Smooth muscle cell (in vitro differentiated cells): ENCODE measurements around the gene BACE1. TPM values are rescaled to one million over a fixed set of nuclear protein-coding genes. Genes with fewer than 3 reads are reported as not detected.
"Not testable (repeated sequence)": the region's sequence is repeated elsewhere in the genome, so short reads cannot be mapped to it uniquely, and the experiment has no call there.

Source experiments
- DNase-seq: peaks from one replicate; lab custom pipeline; 2025; ENCODE audit not compliant: unreplicated experiment; lab: John Stamatoyannopoulos, UW
- H2AFZ ChIP-seq: fragments of 200-600 bp; sonication (generic); 2 replicates; pipeline ENCODE4 v1.6.0; 2016; ENCODE audit warnings: antibody characterized with exemption, low read depth, mild to moderate bottlenecking
- H3F3A ChIP-seq: fragments of 200-600 bp; sonication (generic); 2 replicates; pipeline ENCODE4 v1.6.0; 2017; ENCODE audit warnings: antibody characterized with exemption, low read depth
- H3K27ac ChIP-seq: fragments of 200-600 bp; sonication (generic); 2 replicates; pipeline ENCODE4 v1.5.1; 2016; ENCODE audit warnings: low read depth, mild to moderate bottlenecking
- H3K27me3 ChIP-seq: fragments of 200-600 bp; sonication (generic); 2 replicates; pipeline ENCODE4 v1.6.1; 2016; ENCODE audit warnings: low read depth, mild to moderate bottlenecking
- H3K36me3 ChIP-seq: fragments of 200-600 bp; sonication (generic); 2 replicates; pipeline ENCODE4 v1.5.1; 2016; ENCODE audit warnings: low read depth
- H3K4me1 ChIP-seq: fragments of 200-600 bp; sonication (generic); 2 replicates; pipeline ENCODE4 v1.5.1; 2016; ENCODE audit warnings: low read depth
- H3K4me2 ChIP-seq: fragments of 200-600 bp; sonication (generic); 2 replicates; pipeline ENCODE4 v1.6.0; 2016; ENCODE audit warnings: mild to moderate bottlenecking
- H3K4me3 ChIP-seq: fragments of 200-600 bp; sonication (generic); 2 replicates; pipeline ENCODE4 v1.5.1; 2016; ENCODE audit warnings: mild to moderate bottlenecking
- H3K79me2 ChIP-seq: fragments of 200-600 bp; sonication (generic); 2 replicates; pipeline ENCODE4 v1.6.0; 2016; ENCODE audit warnings: low read depth, mild to moderate bottlenecking
- H3K9ac ChIP-seq: fragments of 200-600 bp; sonication (generic); 2 replicates; pipeline ENCODE4 v1.6.0; 2016; ENCODE audit warnings: low read depth
- H3K9me3 ChIP-seq: fragments of 200-600 bp; sonication (generic); replicated peaks from 2 replicates; pipeline ENCODE4 v1.5.1; 2016; ENCODE audit warnings: low read depth
- H4K20me1 ChIP-seq: fragments of 200-600 bp; sonication (generic); 2 replicates; pipeline ENCODE4 v1.6.0; 2016; ENCODE audit warnings: low read depth
- CTCF ChIP-seq: fragments of 200-600 bp; sonication (generic); IDR thresholded peaks from 2 replicates; pipeline ENCODE4 v1.5.1; 2017; ENCODE audit warnings: borderline replicate concordance, mild to moderate bottlenecking, antibody characterized with exemption; ENCODE audit not compliant: insufficient read depth, poor library complexity, severe bottlenecking
- WGBS: methylation state at CpG from one replicate; pipeline ENCODE4 v1.1.7; 2016; ENCODE audit warnings: low lambda C conversion rate; 5-methylcytosine and 5-hydroxymethylcytosine counted together
- polyA plus RNA-seq: library from polyadenylated mRNA; unstranded; fragments of >200 nt; fragmentation: Nextera tagmentation; extraction: Ambion mirVana; gene quantifications from 2 replicates; pipeline ENCODE4 v1.2.1, GENCODE V29; 2016
- total RNA-seq: library from RNA; depleted of rRNA; stranded (reverse); fragments of >200 nt; gene quantifications from 2 replicates; pipeline ENCODE4 v1.2.3, GENCODE V29; 2014

BACE1 gene
- total and polyA plus RNA-seq, 2 experiments from 2014 or later: 17.5 to 32.4 TPM

GRCh38 chr11:117273550-117274289 lies 42.3 kb downstream of the BACE1 start:
- peaks cover 5% of the 10 kb centered on the region for H3K4me1 ChIP-seq
- no peaks in the 10 kb centered on the region for H3K27me3 ChIP-seq
- DNase-seq: no peak
- H3F3A ChIP-seq: peaks cover 10% of the 10 kb centered on the region
- H3K9me3 ChIP-seq: no peaks in the 10 kb centered on the region
- no peak overlapping the region for H2AFZ ChIP-seq
- no peaks in the 10 kb centered on the region for H3K36me3 ChIP-seq
- H3K9ac ChIP-seq: no peak overlapping the region
- 34% methylated on average over 9 of the region's 9 CpGs for WGBS
- no peak for TF ChIP-seq CTCF
- peak overlapping the region; percentile 74 for H3K27ac ChIP-seq
- no peaks in the 10 kb centered on the region for H3K79me2 ChIP-seq
- no peaks in the 10 kb centered on the region for H4K20me1 ChIP-seq
- H3K4me2 ChIP-seq: peak overlapping the region; percentile 56
- H3K4me3 ChIP-seq: no peak overlapping the region

- not testable (repeated sequence) for H3K27ac ChIP-seq, H3K9ac ChIP-seq, H2AFZ ChIP-seq, DNase-seq, H3K79me2 ChIP-seq, H3K9me3 ChIP-seq, H3K27me3 ChIP-seq, H3K36me3 ChIP-seq, H3K4me1 ChIP-seq, H3F3A ChIP-seq, H3K4me2 ChIP-seq, H4K20me1 ChIP-seq, H3K4me3 ChIP-seq
- WGBS: 97% methylated on average over 5 of the region's 5 CpGs
These were observed 43.9 kb downstream of the BACE1 start for GRCh38 chr11:117272175-117272574.

DNA sequence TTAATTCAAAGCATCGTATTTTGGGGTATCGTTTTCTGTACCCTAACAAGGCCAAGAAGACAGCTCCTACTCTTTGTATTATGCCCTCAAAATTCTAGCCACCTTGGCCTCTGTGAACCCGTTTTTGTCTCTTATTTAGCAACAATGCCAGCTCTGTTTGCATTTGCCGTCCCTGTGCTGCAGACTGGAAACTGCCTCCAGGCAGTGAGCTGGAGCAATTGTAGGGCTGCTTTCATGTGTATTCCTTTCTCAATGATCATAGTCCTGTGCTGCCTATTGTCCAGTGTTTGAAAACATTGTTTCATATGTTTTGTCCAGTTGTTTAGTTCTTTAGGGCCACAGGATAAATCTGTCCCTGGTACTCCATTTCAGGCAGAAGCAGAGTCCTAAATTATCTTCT lies 44.8 kb downstream of the BACE1 start:
- WGBS: 78% methylated on average over 4 of the region's 4 CpGs
- Histone ChIP-seq H3K9ac (no peak overlapping the region), H3K27me3 (no peaks in the 10 kb centered on the region), H3K9me3 (no peaks in the 10 kb centered on the region), H3K4me1 (no peaks in the 10 kb centered on the region), H3F3A (peaks cover 3% of the 10 kb centered on the region), H4K20me1 (no peaks in the 10 kb centered on the region), H3K4me3 (no peak overlapping the region), H3K36me3 (no peaks in the 10 kb centered on the region), H3K27ac (no peak overlapping the region), H2AFZ (no peak overlapping the region), H3K4me2 (no peak overlapping the region), H3K79me2 (no peaks in the 10 kb centered on the region)
- TF ChIP-seq CTCF: no peak
- no peak for DNase-seq

GRCh38 chr11:117269856-117270255 lies 46.2 kb downstream of the BACE1 start:
- Histone ChIP-seq H3F3A (peaks cover 3% of the 10 kb centered on the region), H3K36me3 (no peaks in the 10 kb centered on the region), H3K27ac (no peak overlapping the region), H2AFZ (no peak overlapping the region), H3K4me1 (no peaks in the 10 kb centered on the region), H3K79me2 (no peaks in the 10 kb centered on the region), H3K27me3 (no peaks in the 10 kb centered on the region), H4K20me1 (no peaks in the 10 kb centered on the region), H3K9ac (no peak overlapping the region), H3K4me3 (no peak overlapping the region), H3K9me3 (no peaks in the 10 kb centered on the region), H3K4me2 (no peak overlapping the region)
- DNase-seq: no peak
- no peak for TF ChIP-seq CTCF
- 76% methylated on average over 2 of the region's 2 CpGs for WGBS
